H1 (cell line): ENCODE results near the gene MBNL2. TPM values are rescaled to one million over a fixed set of nuclear protein-coding genes. Genes with fewer than 3 reads are reported as not detected.

Experiments
- SP1 ChIP-seq: IDR thresholded peaks from 2 replicates; pipeline ENCODE4 v1.6.1; 2011; ENCODE audit warnings: low read depth, low read length
- polyA plus RNA-seq, 7 experiments: library from polyadenylated mRNA; depleted of rRNA in 3 of 7; stranded (reverse) in 5 of 7; unstranded in 2 of 7; fragments of >200 nt in 5 of 7; fragments of 200-250 nt in 2 of 7; gene quantifications; 1 replicate in 5 of 7; 2 replicates in 1 of 7; 4 replicates in 1 of 7; pipeline versions ENCODE4 v1.2.1 to v1.2.3, GENCODE V29; 2011 to 2013; ENCODE audit warnings: missing spikeins in 2 of 7, mixed read lengths in 2 of 7
- small RNA-seq: library from polyadenylated mRNA; stranded (forward); fragments of <200 nt; extraction: miRNeasy Mini kit (QIAGEN cat#:217004); gene quantifications from one replicate; pipeline ENCODE3, GENCODE V24; 2013; ENCODE audit not compliant: insufficient read depth
- total RNA-seq: library from RNA; stranded (reverse); fragmentation: NEBNext Ultra II Directional; extraction: Animal tissue kit (Norgen Biotek cat#: 25700); gene quantifications from 2 replicates; pipeline ENCODE4 v1.2.1, GENCODE V29; 2021
- TF ChIP-seq, protein P1 (sequence below): IDR thresholded peaks from 2 replicates; pipeline ENCODE4 v1.6.1; 2012; ENCODE audit warnings: inconsistent platforms

Gene MBNL2
- total and polyA plus RNA-seq, 2 of the 8 experiments (the other 6 are each of a cell fraction or from before 2014, with no cell fraction given): 1.0 to 2.6 TPM

DNA sequence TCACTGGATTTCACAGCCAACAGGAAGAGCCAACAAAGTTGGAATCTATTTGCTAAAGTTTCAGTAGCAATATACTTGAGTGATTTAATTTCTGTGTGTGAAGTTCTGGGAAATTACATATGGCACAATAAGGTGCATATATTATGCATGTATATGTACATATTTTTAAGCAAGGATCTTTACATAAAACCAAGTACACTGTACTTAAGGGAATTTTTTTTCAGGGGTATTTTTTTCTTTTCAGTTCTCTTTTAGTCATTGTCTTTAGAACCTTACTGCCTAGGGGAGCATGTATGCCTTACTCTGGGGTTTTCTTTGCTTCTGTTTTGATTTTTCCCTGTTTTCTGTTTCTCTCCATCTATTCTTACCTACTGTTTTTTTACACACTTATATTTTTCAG, 219.2 kb downstream of the MBNL2 start (continued):
- no peak for TF ChIP-seq SP1
- TF ChIP-seq, protein P1, sequence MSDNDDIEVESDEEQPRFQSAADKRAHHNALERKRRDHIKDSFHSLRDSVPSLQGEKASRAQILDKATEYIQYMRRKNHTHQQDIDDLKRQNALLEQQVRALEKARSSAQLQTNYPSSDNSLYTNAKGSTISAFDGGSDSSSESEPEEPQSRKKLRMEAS: no peak

Small RNA genes within 50 kb of the gene (small RNA-seq; reads per million reads assigned to genes)
- gene AL442067.1 (not detected), gene RNA5SP37 (not detected)

Other genes starting within 250 kb of the MBNL2 start
- 0.25 and 0.34 TPM in 2 replicates for gene OXGR1, start 227.9 kb upstream of the MBNL2 start, total RNA-seq
- 1.1 and 1.8 TPM in 2 replicates for gene OXGR1, start 227.9 kb upstream of the MBNL2 start, polyA plus RNA-seq (2011; rRNA removed)
- gene RAP2A, start 211.8 kb downstream of the MBNL2 start, total RNA-seq: 43.4 and 45.3 TPM in 2 replicates
- 4.4 and 8.4 TPM in 2 replicates for gene RAP2A, start 211.8 kb downstream of the MBNL2 start, polyA plus RNA-seq (2011; rRNA removed)